MCF 10A (cell line): ENCODE results near the gene ARHGEF28. TPM values are rescaled to one million over a fixed set of nuclear protein-coding genes. Genes with fewer than 3 reads are reported as not detected.

ENCODE experiments used
- BruUV-seq: library from RNA; stranded (reverse); fragments of 400-500 nt; replicated peaks from 2 replicates; lab custom pipeline; 2021; lab: Mats Ljungman, UMichigan
- CTCF ChIA-PET: fragments of 300-600 bp; sonication (Branson Sonifier 250); formaldehyde crosslinking; extraction: SDS; loops from one replicate; lab custom pipeline; 2021; ENCODE audit warnings: antibody characterized with exemption, inconsistent platforms; lab: Yijun Ruan, JAX
- POLR2A ChIA-PET: fragments of 300-600, 350-650 bp; sonication (Branson Sonifier 250); formaldehyde crosslinking; extraction: SDS; loops from one replicate; lab custom pipeline; 2020; ENCODE audit warnings: antibody characterized with exemption, inconsistent platforms; lab: Yijun Ruan, JAX
- DNase-seq: peaks from one replicate; pipeline ENCODE4 v3.0.0-alpha.2; 2018; ENCODE audit not compliant: unreplicated experiment
- H3K27ac Mint-ChIP-seq: one replicate; pipeline ENCODE4 v1.8.0; 2022; ENCODE audit warnings: mild to moderate bottlenecking, low read depth, mixed read lengths; ENCODE audit not compliant: unreplicated experiment
- H3K27me3 Mint-ChIP-seq: one replicate; pipeline ENCODE4 v1.8.0; 2022; ENCODE audit warnings: mixed read lengths; ENCODE audit not compliant: insufficient read depth, unreplicated experiment
- H3K36me3 Mint-ChIP-seq: one replicate; pipeline ENCODE4 v1.8.0; 2022; ENCODE audit warnings: mild to moderate bottlenecking, moderate library complexity, mixed read lengths; ENCODE audit not compliant: insufficient read depth, unreplicated experiment
- H3K4me1 Mint-ChIP-seq: one replicate; pipeline ENCODE4 v1.8.0; 2022; ENCODE audit warnings: mixed read lengths; ENCODE audit not compliant: insufficient read depth, unreplicated experiment
- H3K4me3 Mint-ChIP-seq: one replicate; pipeline ENCODE4 v1.8.0; 2022; ENCODE audit warnings: mild to moderate bottlenecking, moderate library complexity, mixed read lengths; ENCODE audit not compliant: unreplicated experiment
- H3K9me3 Mint-ChIP-seq: one replicate; pipeline ENCODE4 v1.8.0; 2022; ENCODE audit warnings: mixed read lengths; ENCODE audit not compliant: unreplicated experiment
- intact Hi-C: fragments of 100-400 bp; cut with micrococcal nuclease; formaldehyde crosslinking; loops from 2 replicates; pipeline ENCODE4 v1.14.1; 2022
- total RNA-seq: library from RNA; stranded (reverse); gene quantifications from 2 replicates; pipeline ENCODE4 v1.2.3, GENCODE V29; 2022
- TF ChIP-seq, protein P1 (sequence below): fragments of 200-600 bp; IDR thresholded peaks from one replicate; pipeline ENCODE4 v1.8.0; 2022; ENCODE audit warnings: antibody characterized with exemption, mild to moderate bottlenecking; ENCODE audit not compliant: unreplicated experiment

The ARHGEF28 gene
- total RNA-seq, 1 experiment from 2014 or later: 34.8 TPM

DNA sequence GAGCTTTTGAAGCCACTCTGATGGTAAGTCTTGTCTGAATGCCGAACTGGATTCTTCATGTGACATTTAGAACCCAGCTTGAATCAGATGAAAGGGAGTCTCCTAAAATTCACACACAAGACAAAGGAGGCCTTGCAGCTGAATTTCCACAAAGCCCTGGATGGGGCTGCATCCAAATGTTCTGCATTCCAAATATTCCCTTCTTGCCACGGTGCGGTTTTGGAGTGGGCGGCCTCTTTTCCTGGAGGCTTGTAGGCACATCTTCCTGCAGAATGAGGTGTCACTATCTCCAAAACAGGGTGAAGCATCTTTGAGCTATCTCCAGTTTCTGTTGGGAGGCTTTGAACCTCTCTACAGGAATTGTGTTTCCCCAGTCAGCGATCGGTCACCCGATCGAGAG lies 342.7 kb downstream of the ARHGEF28 start:
- TF ChIP-seq, protein P1, sequence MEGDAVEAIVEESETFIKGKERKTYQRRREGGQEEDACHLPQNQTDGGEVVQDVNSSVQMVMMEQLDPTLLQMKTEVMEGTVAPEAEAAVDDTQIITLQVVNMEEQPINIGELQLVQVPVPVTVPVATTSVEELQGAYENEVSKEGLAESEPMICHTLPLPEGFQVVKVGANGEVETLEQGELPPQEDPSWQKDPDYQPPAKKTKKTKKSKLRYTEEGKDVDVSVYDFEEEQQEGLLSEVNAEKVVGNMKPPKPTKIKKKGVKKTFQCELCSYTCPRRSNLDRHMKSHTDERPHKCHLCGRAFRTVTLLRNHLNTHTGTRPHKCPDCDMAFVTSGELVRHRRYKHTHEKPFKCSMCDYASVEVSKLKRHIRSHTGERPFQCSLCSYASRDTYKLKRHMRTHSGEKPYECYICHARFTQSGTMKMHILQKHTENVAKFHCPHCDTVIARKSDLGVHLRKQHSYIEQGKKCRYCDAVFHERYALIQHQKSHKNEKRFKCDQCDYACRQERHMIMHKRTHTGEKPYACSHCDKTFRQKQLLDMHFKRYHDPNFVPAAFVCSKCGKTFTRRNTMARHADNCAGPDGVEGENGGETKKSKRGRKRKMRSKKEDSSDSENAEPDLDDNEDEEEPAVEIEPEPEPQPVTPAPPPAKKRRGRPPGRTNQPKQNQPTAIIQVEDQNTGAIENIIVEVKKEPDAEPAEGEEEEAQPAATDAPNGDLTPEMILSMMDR: no peak
- ChIA-PET CTCF (no interaction called here), POLR2A (no interaction called here)
- Mint-ChIP-seq H3K9me3 (no peaks in the 10 kb centered on the region), H3K27me3 (no peaks in the 10 kb centered on the region), H3K4me1 (peaks cover 10% of the 10 kb centered on the region), H3K36me3 (no peaks in the 10 kb centered on the region), H3K4me3 (no peak overlapping the region), H3K27ac (no peak overlapping the region)
- DNase-seq: no peak
- BruUV-seq: no TSS peak
- intact Hi-C loops: no loop called here

DNA sequence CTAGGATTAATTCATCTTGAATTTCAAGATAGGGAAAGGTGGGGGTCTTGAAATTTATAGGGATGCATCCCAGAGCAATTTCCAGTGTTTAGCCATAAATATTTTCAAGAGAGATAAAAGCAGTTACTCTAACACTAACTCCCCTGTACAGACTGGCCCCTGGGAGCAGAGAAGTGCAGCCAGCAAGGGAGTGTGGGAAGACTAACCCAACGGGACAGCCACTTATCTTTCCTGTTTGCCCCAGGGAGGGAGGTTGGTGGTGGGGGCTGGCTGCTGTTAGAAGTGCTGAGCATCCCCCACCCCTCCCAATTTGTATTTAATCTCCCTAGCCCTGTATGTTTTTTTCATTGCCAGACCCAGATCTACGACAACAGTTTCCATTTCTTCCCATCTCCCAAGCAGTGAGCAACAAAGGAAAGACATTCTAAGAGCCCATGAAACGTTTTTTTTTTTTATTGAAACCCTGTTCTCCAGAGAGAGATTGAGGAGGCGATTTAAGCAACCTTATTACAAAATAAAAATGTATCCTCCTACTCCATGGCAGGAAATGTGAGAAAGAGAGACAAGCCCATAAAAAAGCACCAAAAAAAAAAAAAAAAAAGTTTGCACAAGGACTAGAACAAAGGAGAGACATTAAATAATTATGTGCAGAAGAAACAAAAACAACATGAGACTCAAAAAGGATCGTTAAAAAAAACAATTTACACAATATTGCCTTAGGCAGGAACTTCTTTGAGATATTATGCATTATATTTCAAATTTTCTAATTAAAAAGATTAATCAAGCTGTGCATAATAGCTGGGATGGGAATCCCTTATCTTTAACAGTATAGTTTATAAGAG lies 343.4 kb downstream of the ARHGEF28 start:
- CTCF ChIA-PET: no interaction called here
- intact Hi-C loops: no loop called here
- no peak for DNase-seq
- POLR2A ChIA-PET: no interaction called here
- Mint-ChIP-seq H3K27ac (no peak overlapping the region), H3K4me3 (no peak overlapping the region), H3K4me1 (peaks cover 10% of the 10 kb centered on the region), H3K9me3 (no peaks in the 10 kb centered on the region), H3K27me3 (no peaks in the 10 kb centered on the region), H3K36me3 (no peaks in the 10 kb centered on the region)
- TF ChIP-seq, protein P1: no peak
- no TSS peak for BruUV-seq

DNA sequence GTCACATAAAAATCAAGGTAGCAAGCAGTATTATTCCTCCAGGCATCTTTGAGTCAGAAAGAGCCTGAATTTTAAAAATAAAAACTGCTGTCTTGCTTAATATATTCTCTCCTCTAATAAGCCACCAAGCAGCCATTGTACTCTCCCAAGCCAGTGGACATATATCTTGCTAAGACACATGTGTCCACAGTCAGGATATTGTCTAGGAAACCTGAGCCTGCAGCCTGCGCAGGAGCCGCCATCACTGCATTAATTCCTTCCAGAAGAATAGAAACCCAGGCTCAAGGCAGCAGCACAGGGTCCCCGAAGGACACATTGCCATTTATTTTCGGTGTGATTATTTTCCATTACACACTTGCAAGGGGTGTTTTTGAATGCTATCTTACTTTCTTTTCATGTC lies 345.3 kb downstream of the ARHGEF28 start:
- TF ChIP-seq, protein P1: no peak
- intact Hi-C loops: no loop called here
- Mint-ChIP-seq H3K4me3 (no peak overlapping the region), H3K27ac (no peak overlapping the region), H3K27me3 (no peaks in the 10 kb centered on the region), H3K4me1 (peaks cover 10% of the 10 kb centered on the region), H3K9me3 (no peaks in the 10 kb centered on the region), H3K36me3 (no peaks in the 10 kb centered on the region)
- DNase-seq: no peak
- BruUV-seq: no TSS peak
- ChIA-PET CTCF (no interaction called here), POLR2A (no interaction called here)

DNA sequence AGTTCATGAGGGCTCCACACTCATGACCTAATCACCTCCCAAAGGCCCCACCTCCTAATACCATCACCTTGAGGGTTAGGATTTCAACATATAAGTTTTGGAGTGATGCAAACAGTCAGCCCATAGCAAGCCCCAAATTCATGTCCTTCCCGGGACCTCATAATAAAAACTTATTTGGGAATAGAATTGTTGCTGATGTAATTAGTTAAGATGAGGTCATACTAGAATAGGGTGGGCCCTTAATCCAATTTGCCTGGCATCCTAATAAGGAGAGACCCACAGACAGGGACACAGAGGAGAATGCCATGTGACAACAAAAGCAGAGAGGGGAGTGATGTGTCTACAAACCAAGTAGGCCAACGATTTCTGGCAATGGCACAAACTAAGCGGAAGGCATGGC lies 347.1 kb downstream of the ARHGEF28 start:
- H3K27me3 Mint-ChIP-seq: no peaks in the 10 kb centered on the region
- no TSS peak for BruUV-seq
- ChIA-PET CTCF (interaction anchor here (1.2 kb wide), 1 partner anchor 11 kb away, joined by 3 read pairs; no protein-coding TSS in a partner anchor), POLR2A (interaction anchor here (1.5 kb wide), 1 partner anchor 9 kb away, joined by 3 read pairs; no protein-coding TSS in a partner anchor)
- H3K4me3 Mint-ChIP-seq: no peak overlapping the region
- DNase-seq: no peak
- intact Hi-C loops: no loop called here
- no peaks in the 10 kb centered on the region for H3K4me1 Mint-ChIP-seq
- no peak overlapping the region for H3K27ac Mint-ChIP-seq
- TF ChIP-seq, protein P1: no peak
- H3K36me3 Mint-ChIP-seq: no peaks in the 10 kb centered on the region
- H3K9me3 Mint-ChIP-seq: no peaks in the 10 kb centered on the region
